GM23338 (cell line): ENCODE results near the gene CHIC2. TPM values are rescaled to one million over a fixed set of nuclear protein-coding genes. Genes with fewer than 3 reads are reported as not detected.

Source experiments
- EZH2 ChIP-seq: fragments of 200-600 bp; sonication (generic); IDR thresholded peaks from one replicate; pipeline ENCODE4 v1.8.0; 2017; ENCODE audit warnings: antibody characterized with exemption, mild to moderate bottlenecking, low read depth; ENCODE audit not compliant: unreplicated experiment
- EZH2phosphoT487 ChIP-seq: fragments of 200-600 bp; sonication (generic); IDR thresholded peaks from one replicate; pipeline ENCODE4 v1.8.1; 2018; ENCODE audit warnings: antibody characterized with exemption; ENCODE audit not compliant: unreplicated experiment
- NANOG ChIP-seq: IDR thresholded peaks from 2 replicates; pipeline ENCODE4 v1.6.1; 2016; ENCODE audit warnings: antibody characterized with exemption, borderline replicate concordance
- POLR2AphosphoS5 ChIP-seq: IDR thresholded peaks from 2 replicates; pipeline ENCODE4 v1.6.1; 2016; ENCODE audit warnings: antibody characterized with exemption, low read depth
- STAT1 ChIP-seq: IDR thresholded peaks from one replicate; pipeline ENCODE4 v1.6.1; 2016; ENCODE audit warnings: antibody characterized with exemption; ENCODE audit not compliant: unreplicated experiment
- ZNF114 ChIP-seq: fragments of 250-450 bp; sonication (Bioruptor Pico); IDR thresholded peaks from 2 replicates; pipeline ENCODE4 v1.5.0; 2020; ENCODE audit warnings: mild to moderate bottlenecking, moderate library complexity
- polyA plus RNA-seq: library from polyadenylated mRNA; unstranded; fragments of >200 nt; fragmentation: Nextera tagmentation; extraction: Ambion mirVana; gene quantifications from 2 replicates; pipeline ENCODE4 v1.2.1, GENCODE V29; 2016
- total RNA-seq: library from RNA; depleted of rRNA; stranded (reverse); fragments of >200 nt; shearing (Covaris generic); gene quantifications from 2 replicates; pipeline ENCODE4 v1.2.3, GENCODE V29; 2014
- TF ChIP-seq, protein P1 (sequence below): fragments of 250-450 bp; sonication (Bioruptor Pico); IDR thresholded peaks from 2 replicates; pipeline ENCODE4 v1.5.0; 2020; ENCODE audit warnings: mild to moderate bottlenecking, moderate library complexity
- TF ChIP-seq, protein P2 (sequence below), 2 experiments: fragments of 200-600 bp in 1 of 2; sonication (generic) in 1 of 2; conservative IDR thresholded peaks; 2 replicates each; pipeline versions ENCODE4 v1.5.1 to v1.6.1; 2016 to 2017; ENCODE audit warnings: antibody characterized with exemption in 2 of 2, low read depth in 2 of 2, mild to moderate bottlenecking in 2 of 2, moderate library complexity in 1 of 2
- TF ChIP-seq, protein P3 (sequence below): IDR thresholded peaks from 2 replicates; pipeline ENCODE4 v1.6.1; 2016; ENCODE audit warnings: antibody characterized with exemption

Gene CHIC2
- total and polyA plus RNA-seq, 2 experiments from 2014 or later, result 17.2 to 18.3 TPM

DNA sequence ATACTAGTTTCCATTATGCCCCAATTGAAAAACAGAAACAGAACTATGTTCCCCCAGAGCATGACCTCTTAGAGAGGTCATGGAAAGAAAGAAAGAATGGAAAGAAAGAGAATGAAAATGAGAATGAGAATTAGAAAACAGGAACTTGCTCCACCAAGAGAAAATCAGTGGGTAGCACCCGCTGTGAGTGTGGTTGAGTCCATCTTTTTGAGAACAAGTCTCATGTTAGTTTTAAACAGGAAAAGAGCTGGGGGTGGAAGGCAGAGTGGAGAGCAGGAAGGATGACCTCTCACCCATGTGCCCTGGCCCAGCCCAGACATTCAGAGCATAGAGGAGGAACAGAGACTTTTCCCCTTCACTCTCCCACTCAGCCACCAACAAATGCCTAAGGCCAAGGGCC is 40.5 kb upstream of the CHIC2 start (continued):
- TF ChIP-seq, protein P1, sequence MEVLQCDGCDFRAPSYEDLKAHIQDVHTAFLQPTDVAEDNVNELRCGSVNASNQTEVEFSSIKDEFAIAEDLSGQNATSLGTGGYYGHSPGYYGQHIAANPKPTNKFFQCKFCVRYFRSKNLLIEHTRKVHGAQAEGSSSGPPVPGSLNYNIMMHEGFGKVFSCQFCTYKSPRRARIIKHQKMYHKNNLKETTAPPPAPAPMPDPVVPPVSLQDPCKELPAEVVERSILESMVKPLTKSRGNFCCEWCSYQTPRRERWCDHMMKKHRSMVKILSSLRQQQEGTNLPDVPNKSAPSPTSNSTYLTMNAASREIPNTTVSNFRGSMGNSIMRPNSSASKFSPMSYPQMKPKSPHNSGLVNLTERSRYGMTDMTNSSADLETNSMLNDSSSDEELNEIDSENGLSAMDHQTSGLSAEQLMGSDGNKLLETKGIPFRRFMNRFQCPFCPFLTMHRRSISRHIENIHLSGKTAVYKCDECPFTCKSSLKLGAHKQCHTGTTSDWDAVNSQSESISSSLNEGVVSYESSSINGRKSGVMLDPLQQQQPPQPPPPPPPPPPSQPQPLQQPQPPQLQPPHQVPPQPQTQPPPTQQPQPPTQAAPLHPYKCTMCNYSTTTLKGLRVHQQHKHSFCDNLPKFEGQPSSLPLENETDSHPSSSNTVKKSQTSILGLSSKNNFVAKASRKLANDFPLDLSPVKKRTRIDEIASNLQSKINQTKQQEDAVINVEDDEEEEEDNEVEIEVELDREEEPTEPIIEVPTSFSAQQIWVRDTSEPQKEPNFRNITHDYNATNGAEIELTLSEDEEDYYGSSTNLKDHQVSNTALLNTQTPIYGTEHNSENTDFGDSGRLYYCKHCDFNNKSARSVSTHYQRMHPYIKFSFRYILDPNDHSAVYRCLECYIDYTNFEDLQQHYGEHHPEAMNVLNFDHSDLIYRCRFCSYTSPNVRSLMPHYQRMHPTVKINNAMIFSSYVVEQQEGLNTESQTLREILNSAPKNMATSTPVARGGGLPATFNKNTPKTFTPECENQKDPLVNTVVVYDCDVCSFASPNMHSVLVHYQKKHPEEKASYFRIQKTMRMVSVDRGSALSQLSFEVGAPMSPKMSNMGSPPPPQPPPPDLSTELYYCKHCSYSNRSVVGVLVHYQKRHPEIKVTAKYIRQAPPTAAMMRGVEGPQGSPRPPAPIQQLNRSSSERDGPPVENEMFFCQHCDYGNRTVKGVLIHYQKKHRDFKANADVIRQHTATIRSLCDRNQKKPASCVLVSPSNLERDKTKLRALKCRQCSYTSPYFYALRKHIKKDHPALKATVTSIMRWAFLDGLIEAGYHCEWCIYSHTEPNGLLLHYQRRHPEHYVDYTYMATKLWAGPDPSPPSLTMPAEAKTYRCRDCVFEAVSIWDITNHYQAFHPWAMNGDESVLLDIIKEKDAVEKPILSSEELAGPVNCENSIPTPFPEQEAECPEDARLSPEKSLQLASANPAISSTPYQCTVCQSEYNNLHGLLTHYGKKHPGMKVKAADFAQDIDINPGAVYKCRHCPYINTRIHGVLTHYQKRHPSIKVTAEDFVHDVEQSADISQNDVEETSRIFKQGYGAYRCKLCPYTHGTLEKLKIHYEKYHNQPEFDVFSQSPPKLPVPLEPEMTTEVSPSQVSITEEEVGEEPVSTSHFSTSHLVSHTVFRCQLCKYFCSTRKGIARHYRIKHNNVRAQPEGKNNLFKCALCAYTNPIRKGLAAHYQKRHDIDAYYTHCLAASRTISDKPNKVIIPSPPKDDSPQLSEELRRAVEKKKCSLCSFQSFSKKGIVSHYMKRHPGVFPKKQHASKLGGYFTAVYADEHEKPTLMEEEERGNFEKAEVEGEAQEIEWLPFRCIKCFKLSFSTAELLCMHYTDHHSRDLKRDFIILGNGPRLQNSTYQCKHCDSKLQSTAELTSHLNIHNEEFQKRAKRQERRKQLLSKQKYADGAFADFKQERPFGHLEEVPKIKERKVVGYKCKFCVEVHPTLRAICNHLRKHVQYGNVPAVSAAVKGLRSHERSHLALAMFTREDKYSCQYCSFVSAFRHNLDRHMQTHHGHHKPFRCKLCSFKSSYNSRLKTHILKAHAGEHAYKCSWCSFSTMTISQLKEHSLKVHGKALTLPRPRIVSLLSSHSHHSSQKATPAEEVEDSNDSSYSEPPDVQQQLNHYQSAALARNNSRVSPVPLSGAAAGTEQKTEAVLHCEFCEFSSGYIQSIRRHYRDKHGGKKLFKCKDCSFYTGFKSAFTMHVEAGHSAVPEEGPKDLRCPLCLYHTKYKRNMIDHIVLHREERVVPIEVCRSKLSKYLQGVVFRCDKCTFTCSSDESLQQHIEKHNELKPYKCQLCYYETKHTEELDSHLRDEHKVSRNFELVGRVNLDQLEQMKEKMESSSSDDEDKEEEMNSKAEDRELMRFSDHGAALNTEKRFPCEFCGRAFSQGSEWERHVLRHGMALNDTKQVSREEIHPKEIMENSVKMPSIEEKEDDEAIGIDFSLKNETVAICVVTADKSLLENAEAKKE, result no peak
- TF ChIP-seq POLR2AphosphoS5 (no peak), NANOG (no peak), EZH2 (peak; percentile 28), ZNF114 (CRISPR knock-in tag) (no peak), STAT1 (no peak), EZH2phosphoT487 (peak; percentile 47)
- TF ChIP-seq, protein P2, sequence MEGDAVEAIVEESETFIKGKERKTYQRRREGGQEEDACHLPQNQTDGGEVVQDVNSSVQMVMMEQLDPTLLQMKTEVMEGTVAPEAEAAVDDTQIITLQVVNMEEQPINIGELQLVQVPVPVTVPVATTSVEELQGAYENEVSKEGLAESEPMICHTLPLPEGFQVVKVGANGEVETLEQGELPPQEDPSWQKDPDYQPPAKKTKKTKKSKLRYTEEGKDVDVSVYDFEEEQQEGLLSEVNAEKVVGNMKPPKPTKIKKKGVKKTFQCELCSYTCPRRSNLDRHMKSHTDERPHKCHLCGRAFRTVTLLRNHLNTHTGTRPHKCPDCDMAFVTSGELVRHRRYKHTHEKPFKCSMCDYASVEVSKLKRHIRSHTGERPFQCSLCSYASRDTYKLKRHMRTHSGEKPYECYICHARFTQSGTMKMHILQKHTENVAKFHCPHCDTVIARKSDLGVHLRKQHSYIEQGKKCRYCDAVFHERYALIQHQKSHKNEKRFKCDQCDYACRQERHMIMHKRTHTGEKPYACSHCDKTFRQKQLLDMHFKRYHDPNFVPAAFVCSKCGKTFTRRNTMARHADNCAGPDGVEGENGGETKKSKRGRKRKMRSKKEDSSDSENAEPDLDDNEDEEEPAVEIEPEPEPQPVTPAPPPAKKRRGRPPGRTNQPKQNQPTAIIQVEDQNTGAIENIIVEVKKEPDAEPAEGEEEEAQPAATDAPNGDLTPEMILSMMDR (conservative IDR thresholded peaks at IDR 0.05; ENCODE audit: low read depth in 2 of 2), result no peak
- TF ChIP-seq, protein P3, sequence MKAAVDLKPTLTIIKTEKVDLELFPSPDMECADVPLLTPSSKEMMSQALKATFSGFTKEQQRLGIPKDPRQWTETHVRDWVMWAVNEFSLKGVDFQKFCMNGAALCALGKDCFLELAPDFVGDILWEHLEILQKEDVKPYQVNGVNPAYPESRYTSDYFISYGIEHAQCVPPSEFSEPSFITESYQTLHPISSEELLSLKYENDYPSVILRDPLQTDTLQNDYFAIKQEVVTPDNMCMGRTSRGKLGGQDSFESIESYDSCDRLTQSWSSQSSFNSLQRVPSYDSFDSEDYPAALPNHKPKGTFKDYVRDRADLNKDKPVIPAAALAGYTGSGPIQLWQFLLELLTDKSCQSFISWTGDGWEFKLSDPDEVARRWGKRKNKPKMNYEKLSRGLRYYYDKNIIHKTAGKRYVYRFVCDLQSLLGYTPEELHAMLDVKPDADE, result no peak
